GM18951 (cell line): ENCODE data around the gene EXOSC5.
A peak's percentile ranks its signal among the peaks of the same experiment; 100 is the strongest.
"Not testable (repeated sequence)": the region's sequence is repeated elsewhere in the genome, so short reads cannot be mapped to it uniquely, and the experiment has no call there.

Source experiments
- POLR2A ChIP-seq: IDR thresholded peaks from 4 replicates; pipeline ENCODE4 v1.6.1; 2011; ENCODE audit warnings: mild to moderate bottlenecking; ENCODE audit not compliant: insufficient read length, insufficient read depth; ENCODE audit errors: extremely low read depth
- in situ Hi-C: fragments of 300-500 bp; cut with MboI; formaldehyde crosslinking; loops from one replicate; pipeline ENCODE4 v1.12.0; 2022; ENCODE audit warnings: low sequenced_read_pairs, mixed read lengths, inconsistent platforms; ENCODE audit not compliant: unreplicated experiment

Gene EXOSC5

GRCh38 chr19:41377977-41378709 lies 19.0 kb downstream of the EXOSC5 start:
- no peak for TF ChIP-seq POLR2A
- in situ Hi-C loops: no loop called here

- TF ChIP-seq POLR2A: no peak
- in situ Hi-C loops: no loop called here
Observed at GRCh38 chr19:41376998-41377365, 20.2 kb downstream of the EXOSC5 start.

GRCh38 chr19:41376241-41376997 lies 20.7 kb downstream of the EXOSC5 start, which contains the start of gene TMEM91:
Gene TMEM91 (plus strand): TSS chr19:41376533. CDS start chr19:41378310, 1,777 bp downstream.
- TF ChIP-seq POLR2A: no peak
- in situ Hi-C loops: no loop called here

GRCh38 chr19:41373993-41374392 lies 23.2 kb downstream of the EXOSC5 start:
- no peak for TF ChIP-seq POLR2A
- in situ Hi-C loops: no loop called here

- in situ Hi-C loops: no loop called here
- no peak for TF ChIP-seq POLR2A
Observed at GRCh38 chr19:41372501-41372900, 24.7 kb downstream of the EXOSC5 start.

DNA sequence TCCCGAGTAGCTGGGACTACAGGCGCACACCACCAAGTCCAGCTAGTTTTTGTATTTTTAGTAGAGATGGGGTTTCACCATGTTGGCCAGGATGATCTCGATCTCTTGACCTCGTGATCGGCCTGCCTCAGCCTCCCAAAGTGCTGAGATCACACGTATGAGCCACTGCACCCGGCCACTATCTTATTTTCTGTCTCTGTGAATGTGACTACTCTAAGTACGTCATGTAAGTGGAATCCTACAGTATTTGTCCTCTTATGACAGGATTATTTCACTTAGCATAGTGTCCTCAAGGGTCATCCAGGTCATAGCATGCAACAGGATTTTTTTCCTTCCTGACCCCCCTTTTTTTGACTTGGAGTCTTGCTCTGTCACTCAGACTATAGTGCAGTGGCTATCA lies 25.6 kb downstream of the EXOSC5 start:
- in situ Hi-C loops: no loop called here
- no peak for TF ChIP-seq POLR2A

- in situ Hi-C loops: not testable (repeated sequence)
Observed at GRCh38 chr19:41371119-41371518, 26.0 kb downstream of the EXOSC5 start.

GRCh38 chr19:41369769-41370168 lies 27.4 kb downstream of the EXOSC5 start:
- in situ Hi-C loops: no loop called here
- TF ChIP-seq POLR2A: no peak

GRCh38 chr19:41367848-41368301 lies 29.3 kb downstream of the EXOSC5 start:
- in situ Hi-C loops: no loop called here
- TF ChIP-seq POLR2A: peak; percentile 28

- no peak for TF ChIP-seq POLR2A
- in situ Hi-C loops: no loop called here
Observed at GRCh38 chr19:41366089-41366488, 31.1 kb downstream of the EXOSC5 start.

- TF ChIP-seq POLR2A: no peak
- in situ Hi-C loops: no loop called here
Observed at GRCh38 chr19:41364524-41365391, 32.4 kb downstream of the EXOSC5 start.

- in situ Hi-C loops: no loop called here
- TF ChIP-seq POLR2A: peak; percentile 84
Observed at GRCh38 chr19:41363753-41364523, 33.2 kb downstream of the EXOSC5 start, which contains the start of gene B9D2. Gene B9D2 (minus strand): TSS chr19:41364149. CDS start chr19:41363519, 630 bp downstream.
